ENCODE data around the gene FRY.

Gene FRY

GRCh38 chr13:32136061-32136460 lies 104.5 kb downstream of the FRY start:
- no peak for DNase-seq

GRCh38 chr13:32136716-32137115 lies 105.1 kb downstream of the FRY start:
- no peak for DNase-seq

- DNase-seq, result no peak
Measured at GRCh38 chr13:32139251-32139650, 107.7 kb downstream of the FRY start.

GRCh38 chr13:32140109-32140508 lies 108.5 kb downstream of the FRY start:
- no peak for DNase-seq

GRCh38 chr13:32141462-32141861 lies 109.9 kb downstream of the FRY start:
- no peak for DNase-seq

- no peak for DNase-seq
Measured at GRCh38 chr13:32142115-32142514, 110.5 kb downstream of the FRY start.

- DNase-seq, result no peak
Measured at GRCh38 chr13:32142956-32143375, 111.4 kb downstream of the FRY start.

- no peak for DNase-seq
Measured at GRCh38 chr13:32147193-32147592, 115.6 kb downstream of the FRY start.

GRCh38 chr13:32147976-32148375 lies 116.4 kb downstream of the FRY start:
- no peak for DNase-seq

- DNase-seq, result no peak
Measured at GRCh38 chr13:32150239-32150638, 118.7 kb downstream of the FRY start.

GRCh38 chr13:32150794-32151193 lies 119.2 kb downstream of the FRY start:
- DNase-seq, result no peak

- no peak for DNase-seq
Measured at GRCh38 chr13:32151240-32151639, 119.7 kb downstream of the FRY start.

- DNase-seq, result no peak
Measured at GRCh38 chr13:32153056-32153455, 121.5 kb downstream of the FRY start.

- DNase-seq, result no peak
Measured at GRCh38 chr13:32159137-32159869, 127.7 kb downstream of the FRY start.

GRCh38 chr13:32162395-32163005 lies 130.9 kb downstream of the FRY start:
- no peak for DNase-seq

GRCh38 chr13:32164622-32165268 lies 133.2 kb downstream of the FRY start:
- DNase-seq, result peak in 1 of 2 donors; percentile 36

- no peak for DNase-seq
Measured at GRCh38 chr13:32165796-32166195, 134.2 kb downstream of the FRY start.

- no peak for DNase-seq
Measured at GRCh38 chr13:32168131-32168530, 136.6 kb downstream of the FRY start.

- no peak for DNase-seq
Measured at GRCh38 chr13:32170841-32171240, 139.3 kb downstream of the FRY start.

GRCh38 chr13:32173881-32174280 lies 142.3 kb downstream of the FRY start:
- DNase-seq, result no peak

- DNase-seq, result no peak
Measured at GRCh38 chr13:32174366-32174765, 142.8 kb downstream of the FRY start.

GRCh38 chr13:32175307-32175706 lies 143.7 kb downstream of the FRY start:
- no peak for DNase-seq

GRCh38 chr13:32175943-32176342 lies 144.4 kb downstream of the FRY start:
- no peak for DNase-seq

GRCh38 chr13:32176696-32177095 lies 145.1 kb downstream of the FRY start:
- no peak for DNase-seq

Measured in CD4-positive, alpha-beta T cell treated with Interleukin-4 for 1 hour (primary cell).